ENCODE measurements around the gene MLLT3.

MLLT3 gene

DNA sequence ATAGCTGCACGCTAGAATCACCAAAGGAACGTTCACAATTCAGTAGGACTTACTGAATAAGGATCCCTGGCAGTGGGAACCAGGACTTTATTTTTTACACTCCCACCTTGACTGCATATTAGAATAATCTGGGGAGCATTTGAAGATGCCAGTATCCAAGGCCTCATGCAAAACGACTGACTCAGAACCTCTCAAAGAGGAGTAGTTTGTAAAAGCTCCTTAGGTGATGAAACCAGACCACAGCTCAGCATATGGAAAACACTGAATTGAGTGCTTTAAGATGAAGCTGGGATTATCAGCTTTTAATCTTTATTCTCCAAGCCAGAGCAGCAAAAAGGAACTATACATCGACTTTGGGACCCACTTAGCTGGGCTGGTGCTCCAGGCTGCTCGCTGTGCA, 288.3 kb downstream of the MLLT3 start:
- H3K4me1 ChIP-seq (ENCODE audit: insufficient read depth, poor library complexity, severe bottlenecking), result no peaks in the 10 kb centered on the region
- H3K36me3 ChIP-seq (ENCODE audit: low read depth), result no peaks in the 10 kb centered on the region
- ATAC-seq (ENCODE audit: low read depth) (no peak), DNase-seq (ENCODE audit: low spot score) (no peak)
- no peak overlapping the region for H3K4me3 ChIP-seq (ENCODE audit: severe bottlenecking)
- H3K27me3 ChIP-seq (ENCODE audit: insufficient read depth, poor library complexity, severe bottlenecking), result no peaks in the 10 kb centered on the region
- H3K9me3 ChIP-seq (ENCODE audit: severe bottlenecking), result no peaks in the 10 kb centered on the region
- TF ChIP-seq CTCF (IDR thresholded peaks at IDR 0.05; ENCODE audit: poor library complexity, severe bottlenecking), result no peak
- no peak overlapping the region for H3K27ac ChIP-seq (ENCODE audit: poor library complexity, severe bottlenecking)

GRCh38 chr9:20331095-20331685, 291.1 kb downstream of the MLLT3 start:
- ATAC-seq (ENCODE audit: low read depth), result no peak
- Histone ChIP-seq H3K27me3 (ENCODE audit: insufficient read depth, poor library complexity, severe bottlenecking) (no peaks in the 10 kb centered on the region), H3K4me3 (ENCODE audit: severe bottlenecking) (no peak overlapping the region), H3K4me1 (ENCODE audit: insufficient read depth, poor library complexity, severe bottlenecking) (no peaks in the 10 kb centered on the region), H3K36me3 (ENCODE audit: low read depth) (no peaks in the 10 kb centered on the region), H3K27ac (ENCODE audit: poor library complexity, severe bottlenecking) (no peak overlapping the region), H3K9me3 (ENCODE audit: severe bottlenecking) (no peaks in the 10 kb centered on the region)
- no peak for TF ChIP-seq CTCF (IDR thresholded peaks at IDR 0.05; ENCODE audit: poor library complexity, severe bottlenecking)
- DNase-seq (ENCODE audit: low spot score), result no peak

DNA sequence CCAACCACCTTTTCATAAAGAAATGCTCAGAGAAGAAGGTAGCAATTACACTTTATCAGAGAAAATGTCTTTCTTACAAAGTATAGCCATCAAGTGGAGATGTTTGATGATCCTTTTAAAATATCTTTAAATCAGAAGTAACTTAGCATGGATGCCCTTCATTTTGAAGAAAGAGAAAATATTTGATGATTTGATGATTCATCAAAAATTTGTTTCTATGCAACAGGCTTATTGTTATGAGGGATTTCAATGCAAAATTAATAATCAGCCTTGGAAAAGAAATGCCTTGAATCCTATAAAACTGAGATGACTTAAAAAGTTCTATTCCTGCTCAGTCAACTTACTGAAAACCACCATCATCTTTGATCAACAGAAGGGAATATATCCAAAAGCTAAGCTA, 291.6 kb downstream of the MLLT3 start:
- Histone ChIP-seq H3K4me3 (ENCODE audit: severe bottlenecking) (no peak overlapping the region), H3K4me1 (ENCODE audit: insufficient read depth, poor library complexity, severe bottlenecking) (no peaks in the 10 kb centered on the region), H3K27ac (ENCODE audit: poor library complexity, severe bottlenecking) (no peak overlapping the region), H3K9me3 (ENCODE audit: severe bottlenecking) (no peaks in the 10 kb centered on the region), H3K36me3 (ENCODE audit: low read depth) (no peaks in the 10 kb centered on the region), H3K27me3 (ENCODE audit: insufficient read depth, poor library complexity, severe bottlenecking) (no peaks in the 10 kb centered on the region)
- no peak for DNase-seq (ENCODE audit: low spot score)
- TF ChIP-seq CTCF (IDR thresholded peaks at IDR 0.05; ENCODE audit: poor library complexity, severe bottlenecking), result no peak
- no peak for ATAC-seq (ENCODE audit: low read depth)

DNA sequence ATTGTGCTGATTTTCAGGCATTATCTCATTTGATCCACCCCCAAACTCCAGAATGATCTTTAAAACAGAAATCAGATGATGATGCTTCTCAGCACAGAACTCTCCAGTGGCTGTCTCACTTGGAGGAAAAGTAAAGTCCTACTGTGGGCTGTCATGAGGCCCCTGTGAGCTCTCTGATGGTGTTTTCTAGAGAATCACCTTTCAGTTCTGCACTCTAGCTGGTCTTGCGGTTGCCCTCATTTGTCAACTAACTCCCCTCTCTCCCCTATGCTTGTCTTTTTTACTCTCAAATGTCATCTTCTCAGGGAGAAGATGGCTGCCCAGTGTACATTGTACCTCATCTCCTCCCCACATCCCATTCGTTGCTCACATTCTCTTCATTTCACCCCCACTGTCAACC, 295.8 kb downstream of the MLLT3 start:
- no peaks in the 10 kb centered on the region for H3K36me3 ChIP-seq (ENCODE audit: low read depth)
- no peaks in the 10 kb centered on the region for H3K27me3 ChIP-seq (ENCODE audit: insufficient read depth, poor library complexity, severe bottlenecking)
- no peaks in the 10 kb centered on the region for H3K9me3 ChIP-seq (ENCODE audit: severe bottlenecking)
- ATAC-seq (ENCODE audit: low read depth) (no peak), DNase-seq (ENCODE audit: low spot score) (no peak)
- peaks cover under 1% of the 10 kb centered on the region for H3K4me1 ChIP-seq (ENCODE audit: insufficient read depth, poor library complexity, severe bottlenecking)
- H3K27ac ChIP-seq (ENCODE audit: poor library complexity, severe bottlenecking), result no peak overlapping the region
- TF ChIP-seq CTCF (IDR thresholded peaks at IDR 0.05; ENCODE audit: poor library complexity, severe bottlenecking), result no peak
- H3K4me3 ChIP-seq (ENCODE audit: severe bottlenecking), result no peak overlapping the region

GRCh38 chr9:20325008-20325407, 297.3 kb downstream of the MLLT3 start:
- ATAC-seq (ENCODE audit: low read depth) (no peak), DNase-seq (ENCODE audit: low spot score) (no peak)
- Histone ChIP-seq H3K4me1 (ENCODE audit: insufficient read depth, poor library complexity, severe bottlenecking) (peaks cover 15% of the 10 kb centered on the region), H3K9me3 (ENCODE audit: severe bottlenecking) (no peaks in the 10 kb centered on the region), H3K4me3 (ENCODE audit: severe bottlenecking) (no peak overlapping the region), H3K36me3 (ENCODE audit: low read depth) (no peaks in the 10 kb centered on the region), H3K27me3 (ENCODE audit: insufficient read depth, poor library complexity, severe bottlenecking) (no peaks in the 10 kb centered on the region), H3K27ac (ENCODE audit: poor library complexity, severe bottlenecking) (no peak overlapping the region)
- TF ChIP-seq CTCF (IDR thresholded peaks at IDR 0.05; ENCODE audit: poor library complexity, severe bottlenecking), result no peak

Data from RWPE2 (cell line).